Body of pancreas (tissue), 4 donors: ENCODE data around the gene HSDL2.

Source experiments
- CTCF ChIP-seq, 7 experiments: fragments of 450-650 bp in 4 of 7; fragments of 200-600 bp in 3 of 7; sonication (generic) in 3 of 7; IDR thresholded peaks; one replicate each; pipeline ENCODE4 v1.5.1; 2016 to 2019; ENCODE audit warnings: antibody characterized with exemption in 7 of 7
- POLR2A ChIP-seq, 3 donors: fragments of 450-650 bp; IDR thresholded peaks; one replicate each; pipeline ENCODE4 v1.6.1; 2016; ENCODE audit warnings: antibody characterized with exemption in 3 of 3, mild to moderate bottlenecking in 2 of 3

GRCh38 chr9:112348257-112349007 lies 31.5 kb upstream of the HSDL2 start:
- no peak for TF ChIP-seq CTCF (IDR thresholded peaks at IDR 0.05)
- TF ChIP-seq POLR2A (IDR thresholded peaks at IDR 0.05): peak in 2 of 3 donors; percentile 38 to 41
